HepG2 (cell line): ENCODE measurements around the gene IGLON5. TPM values are rescaled to one million over a fixed set of nuclear protein-coding genes. Genes with fewer than 3 reads are reported as not detected.

Experiments used
- EED ChIP-seq: sonication (generic); formaldehyde crosslinking; IDR thresholded peaks from 2 replicates; pipeline ENCODE4 v1.5.0; 2020; ENCODE audit warnings: mild to moderate bottlenecking, missing genetic modification reagents
- ELF4 ChIP-seq: sonication (generic); formaldehyde crosslinking; IDR thresholded peaks from 2 replicates; pipeline ENCODE4 v1.5.0; 2020; ENCODE audit warnings: missing genetic modification reagents, mild to moderate bottlenecking, moderate library complexity, borderline replicate concordance
- FOSL1 ChIP-seq: sonication (generic); formaldehyde crosslinking; IDR thresholded peaks from 2 replicates; pipeline ENCODE4 v1.9.0; 2021; ENCODE audit warnings: missing genetic modification reagents, borderline replicate concordance
- GMEB1 ChIP-seq: sonication (generic); formaldehyde crosslinking; IDR thresholded peaks from 2 replicates; pipeline ENCODE4 v1.5.1; 2020; ENCODE audit warnings: missing genetic modification reagents, mild to moderate bottlenecking, borderline replicate concordance
- KAT7 ChIP-seq: IDR thresholded peaks from 2 replicates; pipeline ENCODE4 v1.6.1; 2018; ENCODE audit warnings: borderline replicate concordance, missing compliant biosample characterization
- MZF1 ChIP-seq: sonication (generic); formaldehyde crosslinking; IDR thresholded peaks from 2 replicates; pipeline ENCODE4 v1.8.1; 2023; ENCODE audit warnings: mild to moderate bottlenecking, missing genetic modification reagents, borderline replicate concordance
- SMARCE1 ChIP-seq: fragments of 450-650 bp; IDR thresholded peaks from 2 replicates; pipeline ENCODE4 v1.6.1; 2017; ENCODE audit warnings: borderline replicate concordance
- SOX5 ChIP-seq: IDR thresholded peaks from 2 replicates; pipeline ENCODE4 v1.6.1; 2016; ENCODE audit warnings: borderline replicate concordance
- THAP11 ChIP-seq: IDR thresholded peaks from 2 replicates; pipeline ENCODE4 v1.6.1; 2016; ENCODE audit warnings: missing biosample characterization, missing genetic modification reagents
- ZMAT3 ChIP-seq: sonication (generic); formaldehyde crosslinking; conservative IDR thresholded peaks from 2 replicates; pipeline ENCODE4 v1.7.0; 2021; ENCODE audit warnings: missing genetic modification reagents
- ZNF549 ChIP-seq: sonication (generic); formaldehyde crosslinking; IDR thresholded peaks from 2 replicates; pipeline ENCODE4 v1.5.0; 2020; ENCODE audit warnings: missing genetic modification reagents
- ZNF552 ChIP-seq: sonication (generic); formaldehyde crosslinking; IDR thresholded peaks from 2 replicates; pipeline ENCODE4 v1.9.0; 2022; ENCODE audit warnings: missing genetic modification reagents, mild to moderate bottlenecking, borderline replicate concordance
- ZNF564 ChIP-seq: sonication (generic); formaldehyde crosslinking; IDR thresholded peaks from 2 replicates; pipeline ENCODE4 v1.8.1; 2023; ENCODE audit warnings: mild to moderate bottlenecking, missing genetic modification reagents
- ZNF619 ChIP-seq: sonication (generic); formaldehyde crosslinking; IDR thresholded peaks from 2 replicates; pipeline ENCODE4 v1.4.0; 2020; ENCODE audit warnings: mild to moderate bottlenecking, missing genetic modification reagents
- polyA plus RNA-seq, 8 experiments: library from polyadenylated mRNA; depleted of rRNA in 3 of 8; stranded (reverse) in 7 of 8; unstranded in 1 of 8; fragments of >200 nt; fragmentation: Illumina TruSeq in 4 of 8; extraction: Trizol in 4 of 8; gene quantifications; 2 replicates each; pipeline versions ENCODE4 v1.2.1 to v1.2.3, GENCODE V29; 2011 to 2016; ENCODE audit warnings: low read depth in 4 of 8, missing spikeins in 1 of 8, mixed read lengths in 1 of 8; ENCODE audit not compliant: insufficient read depth in 1 of 8
- total RNA-seq, 5 experiments: library from RNA; depleted of rRNA; stranded (reverse); fragments of >200 nt; fragmentation: Illumina TruSeq; extraction: Trizol; gene quantifications; 2 replicates each; pipeline ENCODE4 v1.2.3, GENCODE V29; 2016; ENCODE audit warnings: low read depth in 1 of 5
- TF ChIP-seq, protein P1 (sequence below): IDR thresholded peaks from 2 replicates; pipeline ENCODE4 v1.6.1; 2012; ENCODE audit warnings: low read length, improper control_type of control experiment
- TF ChIP-seq, protein P2 (sequence below): sonication (generic); formaldehyde crosslinking; IDR thresholded peaks from one replicate; pipeline ENCODE4 v1.5.1; 2020; ENCODE audit warnings: mild to moderate bottlenecking, missing genetic modification reagents; ENCODE audit errors: not compliant biosample characterization

The IGLON5 gene
- total and polyA plus RNA-seq, 2 of the 13 experiments (the other 11 are each of a cell fraction or from before 2014, with no cell fraction given), result 0.04 to 5.7 TPM

DNA sequence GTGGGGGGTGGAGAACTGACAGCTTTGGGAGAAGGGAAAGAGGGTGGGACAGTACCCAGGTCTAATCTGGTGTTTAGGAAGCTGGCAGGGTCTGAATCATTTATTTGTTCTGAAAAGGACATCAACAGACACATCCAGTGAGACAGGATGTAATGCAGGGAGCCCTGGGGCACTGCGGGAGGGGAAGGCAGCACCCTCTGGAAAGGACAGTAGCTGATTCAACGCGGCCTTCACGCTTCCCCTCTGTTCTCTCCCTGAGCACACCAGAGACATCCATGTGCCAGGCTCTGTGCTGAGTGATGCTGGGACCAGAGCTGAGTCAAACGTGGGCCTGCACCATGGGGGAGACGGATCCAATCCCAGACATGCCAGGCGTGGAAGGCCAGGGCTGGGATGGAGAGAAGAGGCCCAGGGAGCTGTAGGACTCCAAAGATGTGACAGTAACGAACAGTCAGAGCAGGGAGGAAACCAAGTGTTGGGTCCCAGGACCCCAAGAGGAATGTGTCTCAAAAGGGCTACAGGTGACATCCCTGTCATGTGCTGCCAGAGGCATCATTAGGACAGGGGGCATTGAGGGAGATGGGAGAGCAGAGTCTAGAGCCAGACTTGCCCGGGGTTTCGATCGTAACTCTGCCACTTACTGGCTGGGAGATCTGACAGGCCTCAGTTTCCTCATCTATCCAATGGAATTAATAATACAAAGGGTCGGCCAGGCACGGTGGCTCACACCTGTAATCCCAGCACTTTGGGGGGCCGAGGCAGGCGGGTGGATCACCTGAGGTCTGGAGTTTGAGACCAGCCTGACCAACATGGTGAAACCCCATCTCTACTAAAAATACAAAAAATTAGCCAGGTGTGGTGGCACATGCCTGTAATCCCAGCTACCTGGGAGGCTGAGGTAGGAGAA lies 53.0 kb downstream of the IGLON5 start (continued):
- TF ChIP-seq, protein P1, sequence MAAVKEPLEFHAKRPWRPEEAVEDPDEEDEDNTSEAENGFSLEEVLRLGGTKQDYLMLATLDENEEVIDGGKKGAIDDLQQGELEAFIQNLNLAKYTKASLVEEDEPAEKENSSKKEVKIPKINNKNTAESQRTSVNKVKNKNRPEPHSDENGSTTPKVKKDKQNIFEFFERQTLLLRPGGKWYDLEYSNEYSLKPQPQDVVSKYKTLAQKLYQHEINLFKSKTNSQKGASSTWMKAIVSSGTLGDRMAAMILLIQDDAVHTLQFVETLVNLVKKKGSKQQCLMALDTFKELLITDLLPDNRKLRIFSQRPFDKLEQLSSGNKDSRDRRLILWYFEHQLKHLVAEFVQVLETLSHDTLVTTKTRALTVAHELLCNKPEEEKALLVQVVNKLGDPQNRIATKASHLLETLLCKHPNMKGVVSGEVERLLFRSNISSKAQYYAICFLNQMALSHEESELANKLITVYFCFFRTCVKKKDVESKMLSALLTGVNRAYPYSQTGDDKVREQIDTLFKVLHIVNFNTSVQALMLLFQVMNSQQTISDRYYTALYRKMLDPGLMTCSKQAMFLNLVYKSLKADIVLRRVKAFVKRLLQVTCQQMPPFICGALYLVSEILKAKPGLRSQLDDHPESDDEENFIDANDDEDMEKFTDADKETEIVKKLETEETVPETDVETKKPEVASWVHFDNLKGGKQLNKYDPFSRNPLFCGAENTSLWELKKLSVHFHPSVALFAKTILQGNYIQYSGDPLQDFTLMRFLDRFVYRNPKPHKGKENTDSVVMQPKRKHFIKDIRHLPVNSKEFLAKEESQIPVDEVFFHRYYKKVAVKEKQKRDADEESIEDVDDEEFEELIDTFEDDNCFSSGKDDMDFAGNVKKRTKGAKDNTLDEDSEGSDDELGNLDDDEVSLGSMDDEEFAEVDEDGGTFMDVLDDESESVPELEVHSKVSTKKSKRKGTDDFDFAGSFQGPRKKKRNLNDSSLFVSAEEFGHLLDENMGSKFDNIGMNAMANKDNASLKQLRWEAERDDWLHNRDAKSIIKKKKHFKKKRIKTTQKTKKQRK, result no peak
- TF ChIP-seq, protein P2, sequence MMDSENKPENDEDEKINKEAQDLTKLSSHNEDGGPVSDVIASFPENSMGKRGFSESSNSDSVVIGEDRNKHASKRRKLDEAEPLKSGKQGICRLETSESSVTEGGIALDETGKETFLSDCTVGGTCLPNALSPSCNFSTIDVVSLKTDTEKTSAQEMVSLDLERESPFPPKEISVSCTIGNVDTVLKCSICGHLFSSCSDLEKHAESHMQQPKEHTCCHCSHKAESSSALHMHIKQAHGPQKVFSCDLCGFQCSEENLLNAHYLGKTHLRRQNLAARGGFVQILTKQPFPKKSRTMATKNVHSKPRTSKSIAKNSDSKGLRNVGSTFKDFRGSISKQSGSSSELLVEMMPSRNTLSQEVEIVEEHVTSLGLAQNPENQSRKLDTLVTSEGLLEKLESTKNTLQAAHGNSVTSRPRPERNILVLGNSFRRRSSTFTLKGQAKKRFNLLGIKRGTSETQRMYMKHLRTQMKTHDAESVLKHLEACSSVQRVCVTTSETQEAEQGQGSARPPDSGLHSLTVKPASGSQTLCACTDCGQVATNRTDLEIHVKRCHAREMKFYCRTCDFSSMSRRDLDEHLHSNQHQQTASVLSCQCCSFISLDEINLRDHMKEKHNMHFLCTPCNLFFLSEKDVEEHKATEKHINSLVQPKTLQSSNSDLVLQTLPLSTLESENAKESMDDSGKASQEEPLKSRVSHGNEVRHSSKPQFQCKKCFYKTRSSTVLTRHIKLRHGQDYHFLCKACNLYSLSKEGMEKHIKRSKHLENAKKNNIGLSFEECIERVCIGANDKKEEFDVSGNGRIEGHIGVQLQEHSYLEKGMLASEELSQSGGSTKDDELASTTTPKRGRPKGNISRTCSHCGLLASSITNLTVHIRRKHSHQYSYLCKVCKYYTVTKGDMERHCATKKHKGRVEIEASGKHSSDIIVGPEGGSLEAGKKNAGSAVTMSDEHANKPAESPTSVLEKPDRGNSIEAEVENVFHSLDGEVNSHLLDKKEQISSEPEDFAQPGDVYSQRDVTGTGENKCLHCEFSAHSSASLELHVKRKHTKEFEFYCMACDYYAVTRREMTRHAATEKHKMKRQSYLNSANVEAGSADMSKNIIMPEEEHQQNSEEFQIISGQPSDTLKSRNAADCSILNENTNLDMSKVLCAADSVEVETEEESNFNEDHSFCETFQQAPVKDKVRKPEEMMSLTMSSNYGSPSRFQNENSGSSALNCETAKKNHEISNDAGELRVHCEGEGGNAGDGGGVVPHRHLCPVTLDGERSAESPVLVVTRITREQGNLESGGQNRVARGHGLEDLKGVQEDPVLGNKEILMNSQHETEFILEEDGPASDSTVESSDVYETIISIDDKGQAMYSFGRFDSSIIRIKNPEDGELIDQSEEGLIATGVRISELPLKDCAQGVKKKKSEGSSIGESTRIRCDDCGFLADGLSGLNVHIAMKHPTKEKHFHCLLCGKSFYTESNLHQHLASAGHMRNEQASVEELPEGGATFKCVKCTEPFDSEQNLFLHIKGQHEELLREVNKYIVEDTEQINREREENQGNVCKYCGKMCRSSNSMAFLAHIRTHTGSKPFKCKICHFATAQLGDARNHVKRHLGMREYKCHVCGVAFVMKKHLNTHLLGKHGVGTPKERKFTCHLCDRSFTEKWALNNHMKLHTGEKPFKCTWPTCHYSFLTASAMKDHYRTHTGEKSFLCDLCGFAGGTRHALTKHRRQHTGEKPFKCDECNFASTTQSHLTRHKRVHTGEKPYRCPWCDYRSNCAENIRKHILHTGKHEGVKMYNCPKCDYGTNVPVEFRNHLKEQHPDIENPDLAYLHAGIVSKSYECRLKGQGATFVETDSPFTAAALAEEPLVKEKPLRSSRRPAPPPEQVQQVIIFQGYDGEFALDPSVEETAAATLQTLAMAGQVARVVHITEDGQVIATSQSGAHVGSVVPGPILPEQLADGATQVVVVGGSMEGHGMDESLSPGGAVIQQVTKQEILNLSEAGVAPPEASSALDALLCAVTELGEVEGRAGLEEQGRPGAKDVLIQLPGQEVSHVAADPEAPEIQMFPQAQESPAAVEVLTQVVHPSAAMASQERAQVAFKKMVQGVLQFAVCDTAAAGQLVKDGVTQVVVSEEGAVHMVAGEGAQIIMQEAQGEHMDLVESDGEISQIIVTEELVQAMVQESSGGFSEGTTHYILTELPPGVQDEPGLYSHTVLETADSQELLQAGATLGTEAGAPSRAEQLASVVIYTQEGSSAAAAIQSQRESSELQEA (CRISPR knock-in tag), result no peak
- TF ChIP-seq EED, result no peak
- TF ChIP-seq ZNF619 (CRISPR knock-in tag), result 0 out of 2 replicates have a peak, but pooled peaks have one; percentile 20
- no peak for TF ChIP-seq FOSL1
- TF ChIP-seq GMEB1, result no peak
- no peak for TF ChIP-seq KAT7
- no peak for TF ChIP-seq ELF4 (CRISPR knock-in tag)
- TF ChIP-seq SOX5 (CRISPR knock-in tag), result peak; percentile 81; the same call in 1 of the 2 replicates
- no peak for TF ChIP-seq MZF1 (CRISPR knock-in tag)
- no peak for TF ChIP-seq SMARCE1
- no peak for TF ChIP-seq ZNF552 (CRISPR knock-in tag)
- no peak; the same call in 1 of the 2 replicates for TF ChIP-seq THAP11
- 0 out of 2 replicates have a peak, but pooled peaks have one; percentile 45 for TF ChIP-seq ZMAT3 (CRISPR knock-in tag)
- TF ChIP-seq ZNF549 (CRISPR knock-in tag), result no peak
- TF ChIP-seq ZNF564, result no peak
